H1 (cell line): Measurements from ENCODE around the gene DIS3. TPM values are rescaled to one million over a fixed set of nuclear protein-coding genes. Genes with fewer than 3 reads are reported as not detected.

Experiments
- CHD7 ChIP-seq: fragments of 300-600 bp; sonication (generic); IDR thresholded peaks from 2 replicates; pipeline ENCODE4 v1.7.1; 2012; ENCODE audit warnings: low read length, moderate library complexity, mild to moderate bottlenecking, inconsistent platforms; ENCODE audit not compliant: insufficient replicate concordance
- JUN ChIP-seq: IDR thresholded peaks from 2 replicates; pipeline ENCODE4 v1.6.1; 2011; ENCODE audit warnings: low read depth, mild to moderate bottlenecking, improper control_type of control experiment, low read length
- SUZ12 ChIP-seq: fragments of 200-600 bp; sonication (generic); IDR thresholded peaks from 2 replicates; pipeline ENCODE4 v1.6.1; 2012; ENCODE audit warnings: mild to moderate bottlenecking, inconsistent platforms, low read length, moderate library complexity, mixed read lengths
- polyA plus RNA-seq, 7 experiments: library from polyadenylated mRNA; depleted of rRNA in 3 of 7; stranded (reverse) in 5 of 7; unstranded in 2 of 7; fragments of >200 nt in 5 of 7; fragments of 200-250 nt in 2 of 7; gene quantifications; 1 replicate in 5 of 7; 2 replicates in 1 of 7; 4 replicates in 1 of 7; pipeline versions ENCODE4 v1.2.1 to v1.2.3, GENCODE V29; 2011 to 2013; ENCODE audit warnings: missing spikeins in 2 of 7, mixed read lengths in 2 of 7
- total RNA-seq: library from RNA; stranded (reverse); fragmentation: NEBNext Ultra II Directional; extraction: Animal tissue kit (Norgen Biotek cat#: 25700); gene quantifications from 2 replicates; pipeline ENCODE4 v1.2.1, GENCODE V29; 2021

DIS3 gene
- total and polyA plus RNA-seq, 2 of the 8 experiments (the other 6 are each of a cell fraction or from before 2014, with no cell fraction given): 10.8 to 39.9 TPM

- TF ChIP-seq CHD7 (no peak), SUZ12 (no peak), JUN (no peak)
Observed at GRCh38 chr13:72760189-72760588, 21.5 kb downstream of the DIS3 start (continued).
